Prostate gland (tissue), 2 donors: ENCODE data around the gene MRPS6. TPM values are rescaled to one million over a fixed set of nuclear protein-coding genes. Genes with fewer than 3 reads are reported as not detected.

Experiments
- DNase-seq: peaks from one replicate; pipeline ENCODE4 v3.0.0-alpha.2; 2019; ENCODE audit warnings: low spot score
- H3K27ac ChIP-seq, 2 donors: fragments of 200-600 bp; sonication (generic); 2 replicates each; pipeline ENCODE4 v1.5.1; 2017 to 2019
- H3K27me3 ChIP-seq: fragments of 200-600 bp; sonication (generic); replicated peaks from 2 replicates; pipeline ENCODE4 v1.5.1; 2019; ENCODE audit not compliant: insufficient read depth
- H3K36me3 ChIP-seq, 2 donors: fragments of 200-600 bp; sonication (generic); 1 replicate in 1 of 2; 2 replicates in 1 of 2; pipeline versions ENCODE4 v1.5.1 to v1.8.1; 2017 to 2019
- H3K4me1 ChIP-seq: fragments of 200-600 bp; sonication (generic); replicated peaks from 2 replicates; pipeline ENCODE4 v1.5.1; 2019
- H3K4me3 ChIP-seq, 2 donors: fragments of 200-600 bp; sonication (generic); 2 replicates each; pipeline ENCODE4 v1.5.1; 2017 to 2019
- H3K9me3 ChIP-seq: fragments of 200-600 bp; sonication (generic); 2 replicates; pipeline ENCODE4 v1.5.1; 2017
- POLR2A ChIP-seq: fragments of 450-650 bp; IDR thresholded peaks from one replicate; pipeline ENCODE4 v1.6.1; 2016; ENCODE audit warnings: antibody characterized with exemption, mild to moderate bottlenecking
- POLR2AphosphoS5 ChIP-seq: sonication (generic); formaldehyde crosslinking; IDR thresholded peaks from one replicate; pipeline ENCODE4 v1.6.1; 2017; ENCODE audit warnings: antibody characterized with exemption
- WGBS: methylation state at CpG from one replicate; pipeline ENCODE4 v1.1.5; 2018; 5-methylcytosine and 5-hydroxymethylcytosine counted together
- intact Hi-C: fragments of 100-400 bp; cut with DNase I; formaldehyde crosslinking; loops from one replicate; pipeline ENCODE4 v1.14.2; 2022
- total RNA-seq, 2 donors: library from RNA; depleted of rRNA; stranded (reverse); fragments of >200 nt; gene quantifications; one replicate each; pipeline ENCODE4 v1.1.0, GENCODE V29; 2016
- TF ChIP-seq, protein P1 (sequence below), 4 experiments: fragments of 200-600 bp in 2 of 4; fragments of 450-650 bp in 2 of 4; sonication (generic) in 2 of 4; IDR thresholded peaks; 1 replicate in 3 of 4; 2 replicates in 1 of 4; pipeline ENCODE4 v1.5.1; 2016 to 2019; ENCODE audit warnings: antibody characterized with exemption in 4 of 4, mild to moderate bottlenecking in 2 of 4, moderate library complexity in 2 of 4

Gene MRPS6
- total RNA-seq, 2 donors from 2014 or later = 24.9 to 75.8 TPM

- no peaks in the 10 kb centered on the region for H3K36me3 ChIP-seq
- WGBS = 88% methylated on average over 3 of the region's 3 CpGs
- intact Hi-C loops = no loop called here
- no peak for TF ChIP-seq POLR2A
- TF ChIP-seq POLR2AphosphoS5 = no peak
- TF ChIP-seq, protein P1, sequence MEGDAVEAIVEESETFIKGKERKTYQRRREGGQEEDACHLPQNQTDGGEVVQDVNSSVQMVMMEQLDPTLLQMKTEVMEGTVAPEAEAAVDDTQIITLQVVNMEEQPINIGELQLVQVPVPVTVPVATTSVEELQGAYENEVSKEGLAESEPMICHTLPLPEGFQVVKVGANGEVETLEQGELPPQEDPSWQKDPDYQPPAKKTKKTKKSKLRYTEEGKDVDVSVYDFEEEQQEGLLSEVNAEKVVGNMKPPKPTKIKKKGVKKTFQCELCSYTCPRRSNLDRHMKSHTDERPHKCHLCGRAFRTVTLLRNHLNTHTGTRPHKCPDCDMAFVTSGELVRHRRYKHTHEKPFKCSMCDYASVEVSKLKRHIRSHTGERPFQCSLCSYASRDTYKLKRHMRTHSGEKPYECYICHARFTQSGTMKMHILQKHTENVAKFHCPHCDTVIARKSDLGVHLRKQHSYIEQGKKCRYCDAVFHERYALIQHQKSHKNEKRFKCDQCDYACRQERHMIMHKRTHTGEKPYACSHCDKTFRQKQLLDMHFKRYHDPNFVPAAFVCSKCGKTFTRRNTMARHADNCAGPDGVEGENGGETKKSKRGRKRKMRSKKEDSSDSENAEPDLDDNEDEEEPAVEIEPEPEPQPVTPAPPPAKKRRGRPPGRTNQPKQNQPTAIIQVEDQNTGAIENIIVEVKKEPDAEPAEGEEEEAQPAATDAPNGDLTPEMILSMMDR (IDR thresholded peaks at IDR 0.05) = no peak
- peaks cover 4% of the 10 kb centered on the region for H3K4me1 ChIP-seq
- H3K27ac ChIP-seq = no peak overlapping the region
- no peaks in the 10 kb centered on the region for H3K9me3 ChIP-seq
- H3K27me3 ChIP-seq = no peaks in the 10 kb centered on the region
- no peak for DNase-seq
- H3K4me3 ChIP-seq = no peak overlapping the region
These were observed 10.0 kb downstream of the MRPS6 start for GRCh38 chr21:34083357-34083756.

DNA sequence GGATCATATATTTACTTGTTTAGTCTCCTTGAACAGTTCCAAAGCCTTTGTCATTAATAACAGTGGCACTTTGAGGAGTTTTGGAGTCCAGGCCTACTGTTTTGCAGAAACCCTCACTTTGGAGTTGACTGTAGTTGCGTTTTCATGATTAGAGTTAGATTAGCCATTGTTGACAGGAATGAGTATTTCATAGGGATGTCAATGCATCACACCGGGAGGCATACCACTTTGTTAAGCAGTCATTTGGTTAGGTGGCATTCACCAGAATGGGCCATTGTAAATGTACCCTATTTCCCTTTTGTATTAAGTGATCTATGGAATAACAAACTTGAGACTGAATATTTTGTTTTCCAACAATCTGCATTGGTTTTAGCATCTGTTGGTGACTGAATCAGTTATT, 11.8 kb downstream of the MRPS6 start:
- no peaks in the 10 kb centered on the region for H3K36me3 ChIP-seq
- no peak overlapping the region for H3K27ac ChIP-seq
- DNase-seq = no peak
- intact Hi-C loops = no loop called here
- no peaks in the 10 kb centered on the region for H3K9me3 ChIP-seq
- H3K4me1 ChIP-seq = peaks cover 4% of the 10 kb centered on the region
- H3K4me3 ChIP-seq = no peak overlapping the region
- no peaks in the 10 kb centered on the region for H3K27me3 ChIP-seq
- whole genome bisulfite sequencing = 96% methylated on average over 2 of the region's 2 CpGs
- TF ChIP-seq POLR2AphosphoS5 (no peak), POLR2A (no peak)
- TF ChIP-seq, protein P1 (IDR thresholded peaks at IDR 0.05) = no peak

DNA sequence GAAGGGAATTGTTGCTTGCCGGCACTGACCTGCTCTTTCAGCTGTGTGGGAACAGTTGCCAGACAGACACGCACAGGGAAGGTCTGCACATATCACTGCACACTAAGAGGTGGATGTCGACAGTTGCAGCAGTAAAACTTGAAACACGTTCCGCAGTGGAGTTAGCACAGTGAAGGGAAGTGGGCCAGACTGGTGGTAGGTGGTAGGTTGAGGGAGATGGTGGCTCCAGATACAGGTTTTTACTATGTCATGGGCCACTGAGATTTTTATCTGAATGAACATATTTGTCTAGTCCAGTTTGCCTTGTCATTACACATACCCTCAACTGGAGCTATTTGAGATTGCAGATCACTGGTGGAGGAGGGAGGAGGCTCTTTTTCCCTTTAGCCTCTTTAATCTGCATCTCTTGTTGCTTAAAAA, 13.5 kb downstream of the MRPS6 start:
- no peak for DNase-seq
- intact Hi-C loops = no loop called here
- no peak for TF ChIP-seq POLR2AphosphoS5
- no peak overlapping the region for H3K4me3 ChIP-seq
- H3K27me3 ChIP-seq = no peaks in the 10 kb centered on the region
- H3K36me3 ChIP-seq = no peaks in the 10 kb centered on the region
- 39% methylated on average over 5 of the region's 5 CpGs for WGBS
- H3K9me3 ChIP-seq = no peaks in the 10 kb centered on the region
- peaks cover 4% of the 10 kb centered on the region for H3K4me1 ChIP-seq
- H3K27ac ChIP-seq = no peak overlapping the region

DNA sequence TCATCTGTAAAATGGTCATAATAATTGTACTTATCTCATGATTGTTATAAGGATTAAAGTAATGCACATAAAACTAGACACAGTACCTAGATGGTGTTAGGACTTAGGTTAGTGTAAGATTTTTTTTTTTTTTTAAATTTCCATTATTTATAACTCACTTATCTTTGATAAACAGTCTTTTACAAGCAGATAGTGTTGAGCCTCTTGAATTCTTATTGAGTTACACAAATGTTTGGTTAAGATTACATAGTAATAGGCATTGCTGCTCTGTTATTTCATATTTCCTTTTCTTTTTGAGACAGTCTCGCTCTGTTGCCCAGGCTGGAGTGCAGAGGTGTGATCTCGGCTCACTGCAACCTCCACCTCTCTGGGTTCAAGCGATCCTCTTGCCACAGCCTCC, 15.4 kb downstream of the MRPS6 start:
- Histone ChIP-seq H3K4me3 (no peak overlapping the region), H3K9me3 (no peaks in the 10 kb centered on the region), H3K36me3 (no peaks in the 10 kb centered on the region), H3K4me1 (peaks cover 7% of the 10 kb centered on the region), H3K27me3 (no peaks in the 10 kb centered on the region), H3K27ac (no peak overlapping the region)
- DNase-seq = no peak
- intact Hi-C loops = no loop called here
- 97% methylated on average over 3 of the region's 3 CpGs for WGBS
- TF ChIP-seq POLR2A (no peak), POLR2AphosphoS5 (no peak)
- TF ChIP-seq, protein P1 (IDR thresholded peaks at IDR 0.05) = no peak

DNA sequence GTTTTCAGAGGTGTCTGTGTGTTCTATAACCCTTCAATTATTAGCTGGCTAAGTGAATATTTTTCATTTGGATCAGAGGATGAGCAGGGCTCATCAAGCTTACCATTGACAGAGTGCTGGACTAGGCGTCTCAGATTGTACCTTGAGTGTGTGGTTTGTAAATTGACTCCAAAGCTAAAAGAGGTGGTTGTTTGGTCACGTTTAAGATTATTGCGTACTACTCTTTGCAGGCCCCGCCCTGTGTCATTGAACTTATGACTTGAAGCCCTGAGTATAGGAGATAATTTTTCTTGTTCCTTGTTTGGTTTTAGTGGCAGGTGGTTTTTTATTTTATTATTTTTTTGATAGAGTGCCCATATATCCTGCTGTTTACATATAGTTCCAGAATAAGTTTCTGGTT, 17.7 kb downstream of the MRPS6 start:
- peaks cover 7% of the 10 kb centered on the region for H3K4me1 ChIP-seq
- TF ChIP-seq, protein P1 (IDR thresholded peaks at IDR 0.05) = no peak
- TF ChIP-seq POLR2AphosphoS5 (no peak), POLR2A (no peak)
- no peaks in the 10 kb centered on the region for H3K9me3 ChIP-seq
- no peak overlapping the region for H3K27ac ChIP-seq
- H3K36me3 ChIP-seq = no peaks in the 10 kb centered on the region
- intact Hi-C loops = no loop called here
- no peaks in the 10 kb centered on the region for H3K27me3 ChIP-seq
- H3K4me3 ChIP-seq = no peak overlapping the region
- 73% methylated on average over 3 of the region's 4 CpGs for WGBS
- no peak for DNase-seq
